NB4 (cell line): ENCODE data around the gene CTDSP2.
"Not testable (repeated sequence)": the region's sequence is repeated elsewhere in the genome, so short reads cannot be mapped to it uniquely, and the experiment has no call there.

Experiments used
- DNase-seq: peaks from one replicate; pipeline ENCODE4 v3.0.0; 2010; ENCODE audit warnings: low read depth
- H3K4me3 ChIP-seq: one replicate; pipeline ENCODE4 v1.5.1; 2011; ENCODE audit warnings: mild to moderate bottlenecking, low read depth, low read length, moderate library complexity
- CTCF ChIP-seq: IDR thresholded peaks from one replicate; pipeline ENCODE4 v1.5.1; 2012; ENCODE audit warnings: low read depth, low read length
- MAX ChIP-seq: IDR thresholded peaks from 2 replicates; pipeline ENCODE4 v1.6.1; 2011; ENCODE audit warnings: low read depth, low read length
- MYC ChIP-seq: IDR thresholded peaks from 2 replicates; pipeline ENCODE4 v1.6.1; 2011; ENCODE audit warnings: low read depth, low read length
- POLR2A ChIP-seq: IDR thresholded peaks from 2 replicates; pipeline ENCODE4 v1.6.1; 2011; ENCODE audit warnings: mild to moderate bottlenecking; ENCODE audit not compliant: insufficient read length; ENCODE audit errors: extremely low read depth

The CTDSP2 gene

DNA sequence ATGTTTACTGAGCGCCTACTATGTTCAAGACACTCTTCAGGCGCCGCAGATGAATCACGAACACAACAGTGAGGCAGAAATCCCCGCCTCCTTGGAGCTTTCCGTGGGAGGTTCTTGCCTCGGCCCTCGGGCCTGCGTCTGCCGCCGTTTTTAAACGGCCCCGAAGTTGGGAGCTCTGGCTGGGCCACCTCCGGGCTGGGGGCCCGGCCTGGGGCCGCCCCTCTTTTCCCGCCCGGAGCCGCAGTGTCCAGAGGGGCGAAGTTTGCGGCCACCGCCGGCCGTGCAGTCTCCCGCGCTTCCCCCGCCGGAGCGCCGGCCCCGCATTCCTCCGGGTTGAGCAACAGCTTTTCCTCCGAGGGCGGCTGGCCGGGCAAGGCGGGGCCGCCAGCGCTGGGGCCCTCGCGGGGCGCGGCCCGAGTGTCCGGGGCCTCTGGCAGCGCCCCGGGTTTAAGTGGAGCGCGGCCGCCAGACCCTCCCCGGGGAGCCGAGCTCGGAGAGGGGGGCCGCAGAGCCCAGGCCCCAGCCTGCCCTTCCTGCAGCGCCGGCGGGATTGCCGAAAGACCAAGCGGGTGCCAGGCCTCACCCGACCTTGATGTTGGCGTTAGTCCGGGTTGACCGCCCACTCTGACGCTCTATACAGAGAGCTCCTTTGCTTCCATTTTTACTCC lies 18.7 kb upstream of the CTDSP2 start:
- peak overlapping the region; percentile 48 for H3K4me3 ChIP-seq
- peak; percentile 67 for DNase-seq

GRCh38 chr12:57864442-57865083 lies 18.0 kb upstream of the CTDSP2 start:
- peak overlapping the region; percentile 48 for H3K4me3 ChIP-seq
- TF ChIP-seq POLR2A (no peak), MAX (no peak), MYC (no peak), CTCF (no peak)
- no peak for DNase-seq

More for the DNA sequence above, 18.7 kb upstream of the CTDSP2 start:
- TF ChIP-seq MYC (no peak), POLR2A (no peak), MAX (no peak), CTCF (no peak)

GRCh38 chr12:57863676-57864075 lies 17.1 kb upstream of the CTDSP2 start:
- no peak for DNase-seq
- H3K4me3 ChIP-seq: no peak overlapping the region
- TF ChIP-seq POLR2A (no peak), CTCF (no peak), MAX (no peak), MYC (no peak)

DNA sequence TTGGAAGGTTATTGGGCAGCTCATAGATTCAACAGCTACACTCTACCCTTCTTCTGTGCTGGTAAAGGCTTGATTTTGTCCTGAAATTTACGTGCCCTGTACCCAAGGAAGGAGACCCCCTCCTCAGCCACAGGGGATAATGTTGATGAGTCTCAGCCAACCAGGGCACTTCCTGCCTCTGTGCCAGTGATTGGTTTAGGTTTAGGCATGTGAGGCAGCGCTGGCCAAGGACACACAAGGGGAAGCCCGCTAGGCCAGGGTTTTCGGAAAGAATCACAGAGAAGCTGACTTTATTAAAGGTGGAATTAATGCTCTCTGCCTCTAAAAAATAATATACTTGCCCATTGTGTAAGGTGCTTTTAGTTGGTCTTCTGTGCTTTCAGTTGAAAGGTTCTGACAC lies 15.4 kb upstream of the CTDSP2 start:
- TF ChIP-seq MAX (no peak), POLR2A (no peak), CTCF (no peak), MYC (no peak)
- no peak for DNase-seq
- no peak overlapping the region for H3K4me3 ChIP-seq

DNA sequence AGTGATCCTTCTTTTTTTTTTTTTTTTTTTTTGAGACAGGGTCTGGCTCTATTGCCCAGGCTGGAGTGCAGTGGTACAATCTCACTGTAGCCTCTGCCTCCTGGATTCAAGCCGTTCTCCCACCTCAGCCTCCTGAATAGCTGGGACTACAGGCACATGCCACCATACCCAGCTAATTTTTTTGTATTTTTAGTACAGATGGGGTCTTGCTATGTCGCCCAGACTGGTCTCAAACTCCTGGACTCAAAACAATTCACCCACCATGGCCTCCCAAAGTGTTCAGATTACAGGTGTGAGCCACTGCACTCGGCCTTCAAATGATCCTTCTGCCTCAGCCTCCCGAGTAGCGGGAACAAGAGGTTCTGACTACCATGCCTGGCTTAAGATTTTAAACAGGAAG lies 14.4 kb upstream of the CTDSP2 start:
- DNase-seq, H3K4me3 ChIP-seq: not testable (repeated sequence)

DNA sequence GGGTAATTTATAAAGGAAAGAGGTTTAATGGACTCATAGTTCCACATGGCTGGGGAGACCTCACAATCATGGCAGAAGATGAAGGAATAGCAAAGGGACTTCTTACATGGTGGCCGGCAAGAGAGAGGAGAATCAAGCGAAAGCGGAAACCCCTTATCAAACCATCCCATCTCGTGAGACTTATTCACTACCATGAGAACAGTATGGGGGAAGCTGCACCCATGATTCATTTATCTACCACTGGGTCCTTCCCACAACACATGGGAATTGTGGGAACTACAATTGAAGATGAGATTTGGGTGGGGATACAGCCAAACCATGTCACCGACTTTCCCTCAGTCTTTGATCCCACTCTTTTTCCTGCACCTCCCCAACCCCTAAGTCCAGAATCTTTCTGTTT lies 12.6 kb upstream of the CTDSP2 start:
- no peak overlapping the region for H3K4me3 ChIP-seq
- DNase-seq: no peak
- TF ChIP-seq CTCF (no peak), POLR2A (no peak), MAX (no peak), MYC (no peak)

DNA sequence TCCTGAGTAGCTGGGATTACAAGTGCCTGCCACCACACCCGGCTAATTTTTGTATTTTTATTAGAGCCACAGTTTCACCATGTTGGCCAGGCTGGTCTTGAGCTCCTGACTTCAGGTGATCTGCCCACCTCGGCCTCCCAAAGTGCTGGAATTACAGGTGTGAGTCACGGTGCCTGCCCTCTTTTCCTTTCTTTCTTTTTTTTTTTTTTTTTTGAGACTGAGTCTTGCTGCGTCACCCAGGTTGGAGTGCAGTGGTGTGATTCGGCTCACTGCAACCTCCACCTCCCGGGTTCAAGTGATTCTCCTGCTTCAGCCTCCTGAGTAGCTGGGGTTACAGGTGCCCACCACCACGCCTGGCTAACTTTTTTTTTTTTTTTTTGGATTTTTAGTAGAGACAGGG lies 11.6 kb upstream of the CTDSP2 start:
- H3K4me3 ChIP-seq, DNase-seq: not testable (repeated sequence)
